GM18951 (cell line): ENCODE results near the gene SBK1.
A peak's percentile ranks its signal among the peaks of the same experiment; 100 is the strongest.
"Not testable (repeated sequence)": the region's sequence is repeated elsewhere in the genome, so short reads cannot be mapped to it uniquely, and the experiment has no call there.

Source experiments
- POLR2A ChIP-seq: IDR thresholded peaks from 4 replicates; pipeline ENCODE4 v1.6.1; 2011; ENCODE audit warnings: mild to moderate bottlenecking; ENCODE audit not compliant: insufficient read length, insufficient read depth; ENCODE audit errors: extremely low read depth
- in situ Hi-C: fragments of 300-500 bp; cut with MboI; formaldehyde crosslinking; loops from one replicate; pipeline ENCODE4 v1.12.0; 2022; ENCODE audit warnings: low sequenced_read_pairs, mixed read lengths, inconsistent platforms; ENCODE audit not compliant: unreplicated experiment

SBK1 gene

DNA sequence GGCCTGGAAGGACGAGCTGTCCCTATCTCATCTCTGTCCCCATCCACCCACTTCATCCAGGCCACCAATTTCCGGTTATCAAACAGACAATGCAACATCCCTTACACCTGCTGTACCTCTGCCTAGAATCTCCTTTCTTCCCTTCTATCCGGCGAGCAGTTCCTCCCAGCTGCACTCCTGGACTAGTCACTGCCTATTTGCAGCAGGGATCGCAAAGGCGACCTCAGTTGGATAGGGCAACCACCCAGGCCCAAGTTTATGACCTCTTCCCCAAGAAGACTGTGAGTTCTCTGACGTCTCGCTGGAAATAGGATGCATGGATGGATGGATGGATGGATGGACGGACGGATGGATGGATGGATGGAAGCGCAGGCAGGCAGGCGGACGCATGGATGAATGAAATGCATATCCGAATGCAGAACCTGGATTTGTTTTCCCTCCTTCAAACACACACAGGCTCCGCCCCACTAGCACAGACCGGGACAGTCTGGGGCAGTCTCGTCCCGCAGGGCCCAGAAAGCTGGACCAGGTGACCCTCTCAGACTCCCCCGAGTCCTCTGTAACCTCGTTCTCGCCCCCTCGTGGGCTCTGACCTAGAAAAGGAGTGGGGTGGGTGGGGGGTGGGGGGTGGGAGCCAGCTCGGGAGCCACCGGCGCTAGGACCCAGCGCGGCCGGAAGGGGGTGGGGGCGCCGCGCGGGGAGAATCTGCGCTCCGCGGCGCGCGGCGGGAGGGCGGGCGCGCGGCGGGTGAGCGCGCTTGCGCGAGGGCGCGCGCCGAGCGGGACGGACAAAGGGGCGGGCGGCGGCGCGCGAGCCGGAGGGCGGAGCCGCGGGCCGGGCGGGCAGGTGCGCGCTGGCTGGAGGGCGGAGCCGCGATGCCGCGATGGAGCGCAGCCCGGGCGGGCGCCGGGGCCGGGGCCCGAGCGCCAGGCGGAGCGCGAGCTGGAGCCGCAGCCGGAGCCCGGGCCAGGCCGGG, at the start of gene SBK1:
SBK1 (plus strand) TSS at position 875 of the 976 bp plus-strand sequence. CDS start 24,867 bp downstream, outside the sequence.
- TF ChIP-seq POLR2A, result peak; percentile 32
- in situ Hi-C loops, result no loop called here

DNA sequence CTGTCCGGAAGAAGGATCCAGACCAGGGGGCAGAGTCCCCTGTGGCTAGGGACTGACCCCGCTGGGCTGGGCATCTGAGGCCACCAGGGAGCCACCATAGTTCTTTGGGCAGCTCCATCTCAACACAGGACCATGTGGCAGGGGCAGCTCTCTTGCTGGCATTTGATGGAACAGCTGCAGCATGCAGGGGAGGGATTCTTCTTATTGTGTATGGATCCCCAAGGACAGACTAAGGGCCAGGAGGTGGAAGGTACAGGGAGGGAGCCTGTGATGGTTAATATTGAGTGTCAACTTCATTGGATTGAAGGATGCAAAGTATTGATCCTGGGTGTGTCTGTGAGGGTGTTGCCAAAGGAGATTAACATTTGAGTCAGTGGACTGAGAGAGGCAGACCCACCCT, 42.8 kb upstream of the SBK1 start:
- in situ Hi-C loops, result not testable (repeated sequence)

DNA sequence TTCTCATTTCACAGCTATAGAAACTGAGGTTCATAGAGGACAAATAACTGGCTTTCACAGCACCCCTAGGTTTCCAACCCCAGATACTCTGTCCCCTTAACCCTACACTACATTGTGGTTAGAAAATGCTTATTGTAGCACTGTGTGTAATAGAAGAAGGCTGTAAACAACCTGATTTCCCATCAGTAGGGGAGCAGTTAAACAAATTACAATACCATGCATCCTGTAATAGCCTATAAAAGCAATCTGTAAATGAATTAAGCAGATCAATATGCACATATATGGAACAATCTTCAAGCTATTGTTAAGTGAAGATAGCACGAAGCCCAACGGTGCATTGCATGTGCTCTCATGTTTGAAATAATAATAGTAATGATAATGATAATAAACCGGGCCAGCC, 41.3 kb upstream of the SBK1 start:
- no peak for TF ChIP-seq POLR2A
- in situ Hi-C loops, result no loop called here

DNA sequence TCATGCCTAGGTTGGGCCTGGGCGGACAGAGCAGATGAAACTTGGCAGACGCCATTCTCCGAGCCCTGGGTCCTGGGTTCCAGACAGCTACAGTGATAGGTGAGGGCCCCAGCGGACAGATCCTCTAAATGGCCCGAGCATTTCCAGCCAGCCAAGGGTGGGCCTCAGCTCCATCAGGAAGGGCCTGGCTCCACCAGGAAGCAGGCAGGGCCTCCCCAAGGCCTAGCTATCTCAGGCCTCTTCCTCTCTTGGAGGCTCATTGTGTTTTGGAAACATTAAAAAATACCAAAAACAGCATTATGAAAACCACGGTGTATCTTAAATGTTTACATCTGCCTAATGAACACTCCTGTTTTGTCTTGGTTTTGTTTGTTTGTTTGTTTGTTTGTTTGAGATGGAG, 38.2 kb upstream of the SBK1 start:
- no peak for TF ChIP-seq POLR2A

DNA sequence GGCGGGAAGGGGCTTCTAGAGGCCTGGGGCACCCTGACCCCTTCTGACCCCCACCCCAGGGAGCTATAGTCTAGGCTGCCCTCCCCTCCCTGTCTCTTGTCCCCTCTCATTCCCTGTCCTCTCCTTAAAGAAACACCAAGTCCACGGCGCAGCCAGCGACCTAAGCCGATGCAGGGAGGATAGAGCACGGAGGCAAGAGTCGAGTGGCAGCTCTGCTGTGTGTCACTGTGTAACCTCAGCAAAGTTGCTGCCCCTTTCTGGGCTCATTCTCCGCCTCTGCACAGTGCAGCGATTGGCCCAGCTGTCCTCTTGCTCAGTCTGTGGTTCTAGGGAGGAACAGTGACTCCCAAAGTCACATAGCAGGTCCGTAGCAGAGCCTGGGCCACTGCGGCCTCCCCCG, 36.5 kb upstream of the SBK1 start:
- TF ChIP-seq POLR2A, result no peak
- in situ Hi-C loops, result no loop called here

More for the DNA sequence above, 38.2 kb upstream of the SBK1 start:
- in situ Hi-C loops, result no loop called here

DNA sequence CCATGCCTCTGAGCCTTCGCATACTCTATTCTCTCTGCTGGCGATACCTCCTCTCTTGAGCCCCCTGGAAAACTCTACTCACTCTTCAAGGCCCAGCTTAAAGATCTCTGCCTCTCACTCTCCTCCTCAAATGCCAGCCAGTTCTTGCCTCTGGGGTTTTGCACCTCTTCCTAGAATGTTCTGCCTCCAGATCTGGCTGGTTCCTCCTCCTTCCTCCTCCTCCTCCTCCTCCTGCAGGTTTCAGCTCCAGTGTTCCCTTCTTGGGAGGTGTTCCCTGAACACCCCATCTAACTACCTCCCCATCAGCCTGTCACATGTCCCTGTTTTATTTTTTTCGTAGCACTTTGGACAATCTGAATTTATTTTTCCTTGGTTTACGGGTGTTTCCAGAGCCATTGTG, 35.1 kb upstream of the SBK1 start:
- no peak for TF ChIP-seq POLR2A
- in situ Hi-C loops, result no loop called here

- TF ChIP-seq POLR2A, result no peak
- in situ Hi-C loops, result no loop called here
These were observed 33.8 kb upstream of the SBK1 start for GRCh38 chr16:28258567-28258966.

DNA sequence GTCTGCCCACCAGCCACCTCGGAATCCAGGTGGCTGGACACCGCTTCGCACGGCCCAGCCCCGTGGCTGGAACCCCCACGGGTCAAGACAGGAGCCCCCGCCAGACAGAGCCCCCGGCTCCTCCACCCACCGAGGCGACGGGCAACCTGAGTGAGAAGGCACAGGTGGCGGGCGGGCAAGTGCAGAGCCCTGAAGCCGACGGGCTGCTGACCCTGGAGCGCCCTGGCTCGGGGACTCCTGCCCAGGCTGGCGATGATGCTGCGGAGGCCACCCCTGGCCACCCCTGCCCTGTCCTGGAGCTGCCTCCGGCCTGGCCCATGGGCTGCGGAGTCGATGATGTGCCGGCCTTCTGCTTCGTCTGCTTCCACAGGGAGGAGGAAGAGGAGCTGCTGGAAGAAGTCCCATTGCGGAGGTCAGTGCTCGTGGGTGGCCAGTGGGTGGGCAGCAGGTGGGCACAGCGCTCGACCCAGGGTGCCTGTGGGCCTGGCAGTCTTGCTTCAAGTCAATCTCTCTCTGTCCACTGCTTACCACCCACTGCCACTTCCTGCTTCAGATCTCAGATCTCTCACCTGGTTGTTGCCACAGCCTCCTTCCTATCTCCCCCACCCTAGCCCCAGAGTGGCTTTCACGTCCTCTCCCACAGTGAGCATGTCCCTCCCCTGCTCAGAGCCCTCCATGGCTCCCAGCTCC, 33.1 kb upstream of the SBK1 start:
- TF ChIP-seq POLR2A, result no peak
- in situ Hi-C loops, result no loop called here

GRCh38 chr16:28259781-28260150, 32.6 kb upstream of the SBK1 start:
- no peak for TF ChIP-seq POLR2A
- in situ Hi-C loops, result no loop called here

GRCh38 chr16:28260193-28260592, 32.1 kb upstream of the SBK1 start:
- TF ChIP-seq POLR2A, result no peak
- in situ Hi-C loops, result no loop called here

GRCh38 chr16:28261942-28262341, 30.4 kb upstream of the SBK1 start:
- in situ Hi-C loops, result no loop called here
- no peak for TF ChIP-seq POLR2A

DNA sequence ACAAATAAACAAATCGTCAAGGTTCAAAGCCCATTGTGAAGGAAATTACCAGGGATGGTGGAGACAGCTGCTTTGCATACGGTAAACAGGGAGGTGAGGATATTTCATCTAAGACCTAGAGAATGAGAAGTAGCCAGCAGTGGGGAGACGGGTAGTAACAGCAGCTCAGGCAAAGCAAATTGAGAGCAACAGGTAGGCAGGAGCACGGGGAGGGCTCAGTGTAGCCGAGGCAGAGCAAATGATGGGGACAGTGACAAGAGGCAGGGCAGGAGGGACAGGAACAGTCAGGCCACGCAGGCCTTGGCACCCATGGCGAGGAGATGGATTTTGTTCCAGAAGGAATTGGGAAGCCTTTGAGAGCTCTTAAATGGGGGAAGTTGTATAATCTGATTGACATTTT, 29.0 kb upstream of the SBK1 start:
- in situ Hi-C loops, result no loop called here
- no peak for TF ChIP-seq POLR2A

- TF ChIP-seq POLR2A, result no peak
- in situ Hi-C loops, result no loop called here
These were observed 27.7 kb upstream of the SBK1 start for GRCh38 chr16:28264656-28265055.

GRCh38 chr16:28265822-28266221, 26.5 kb upstream of the SBK1 start:
- in situ Hi-C loops, result no loop called here
- no peak for TF ChIP-seq POLR2A
